ENCODE data around the gene DOK3.

The DOK3 gene

GRCh38 chr5:177509381-177509951, at the start of gene DOK3:
DOK3 (minus strand) TSS chr5:177509826; CDS start chr5:177509540, 286 bp downstream.
- Histone ChIP-seq H3K9me3 (ENCODE audit: control insufficient read depth, low read length) (no peaks in the 10 kb centered on the region), H3K4me3 (ENCODE audit: low read length) (no peak within 1 kb of the TSS), H3K36me3 (ENCODE audit: control insufficient read depth, insufficient read depth, low read length, severe bottlenecking) (peaks cover 44% of the 10 kb centered on the region), H3K9ac (ENCODE audit: low read length) (no peak within 1 kb of the TSS), H3K27me3 (replicated peaks; ENCODE audit: control insufficient read depth, insufficient read depth, low read length) (no peaks in the 10 kb centered on the region), H3K4me1 (ENCODE audit: control insufficient read depth, insufficient read depth, low read length) (peaks cover 3% of the 10 kb centered on the region)
- no peak for DNase-seq (ENCODE audit: low read depth)

- Histone ChIP-seq H3K9me3 (ENCODE audit: control insufficient read depth, low read length) (no peaks in the 10 kb centered on the region), H3K4me1 (ENCODE audit: control insufficient read depth, insufficient read depth, low read length) (peaks cover 14% of the 10 kb centered on the region), H3K9ac (ENCODE audit: low read length) (no peak overlapping the region), H3K27me3 (replicated peaks; ENCODE audit: control insufficient read depth, insufficient read depth, low read length) (no peaks in the 10 kb centered on the region), H3K36me3 (ENCODE audit: control insufficient read depth, insufficient read depth, low read length, severe bottlenecking) (no peaks in the 10 kb centered on the region), H3K4me3 (ENCODE audit: low read length) (no peak overlapping the region)
- no peak for DNase-seq (ENCODE audit: low read depth)
Observed at GRCh38 chr5:177557796-177558195, 48.2 kb upstream of the DOK3 start.

GRCh38 chr5:177557041-177557647, 47.5 kb upstream of the DOK3 start:
- no peaks in the 10 kb centered on the region for H3K27me3 ChIP-seq (replicated peaks; ENCODE audit: control insufficient read depth, insufficient read depth, low read length)
- no peak overlapping the region for H3K9ac ChIP-seq (ENCODE audit: low read length)
- H3K9me3 ChIP-seq (ENCODE audit: control insufficient read depth, low read length): no peaks in the 10 kb centered on the region
- no peak overlapping the region for H3K4me3 ChIP-seq (ENCODE audit: low read length)
- H3K4me1 ChIP-seq (ENCODE audit: control insufficient read depth, insufficient read depth, low read length): peaks cover 20% of the 10 kb centered on the region
- H3K36me3 ChIP-seq (ENCODE audit: control insufficient read depth, insufficient read depth, low read length, severe bottlenecking): peaks cover 2% of the 10 kb centered on the region
- no peak for DNase-seq (ENCODE audit: low read depth)

GRCh38 chr5:177555665-177556064, 46.0 kb upstream of the DOK3 start:
- Histone ChIP-seq H3K27me3 (replicated peaks; ENCODE audit: control insufficient read depth, insufficient read depth, low read length) (no peaks in the 10 kb centered on the region), H3K36me3 (ENCODE audit: control insufficient read depth, insufficient read depth, low read length, severe bottlenecking) (peaks cover 8% of the 10 kb centered on the region), H3K9ac (ENCODE audit: low read length) (no peak overlapping the region), H3K4me3 (ENCODE audit: low read length) (no peak overlapping the region), H3K9me3 (ENCODE audit: control insufficient read depth, low read length) (no peaks in the 10 kb centered on the region), H3K4me1 (ENCODE audit: control insufficient read depth, insufficient read depth, low read length) (peaks cover 29% of the 10 kb centered on the region)
- DNase-seq (ENCODE audit: low read depth): no peak

GRCh38 chr5:177555228-177555627, 45.6 kb upstream of the DOK3 start:
- H3K4me3 ChIP-seq (ENCODE audit: low read length): peak overlapping the region; percentile 85
- H3K4me1 ChIP-seq (ENCODE audit: control insufficient read depth, insufficient read depth, low read length): peaks cover 34% of the 10 kb centered on the region
- no peaks in the 10 kb centered on the region for H3K9me3 ChIP-seq (ENCODE audit: control insufficient read depth, low read length)
- DNase-seq (ENCODE audit: low read depth): no peak
- H3K27me3 ChIP-seq (replicated peaks; ENCODE audit: control insufficient read depth, insufficient read depth, low read length): no peaks in the 10 kb centered on the region
- peak overlapping the region; percentile 72 for H3K9ac ChIP-seq (ENCODE audit: low read length)
- peaks cover 8% of the 10 kb centered on the region for H3K36me3 ChIP-seq (ENCODE audit: control insufficient read depth, insufficient read depth, low read length, severe bottlenecking)

- H3K36me3 ChIP-seq (ENCODE audit: control insufficient read depth, insufficient read depth, low read length, severe bottlenecking): peaks cover 8% of the 10 kb centered on the region
- no peaks in the 10 kb centered on the region for H3K27me3 ChIP-seq (replicated peaks; ENCODE audit: control insufficient read depth, insufficient read depth, low read length)
- H3K9ac ChIP-seq (ENCODE audit: low read length): peak within 1 kb of the TSS; percentile 91
- peaks cover 37% of the 10 kb centered on the region for H3K4me1 ChIP-seq (ENCODE audit: control insufficient read depth, insufficient read depth, low read length)
- peak; percentile 96 for DNase-seq (ENCODE audit: low read depth)
- peak within 1 kb of the TSS; percentile 90 for H3K4me3 ChIP-seq (ENCODE audit: low read length)
- no peaks in the 10 kb centered on the region for H3K9me3 ChIP-seq (ENCODE audit: control insufficient read depth, low read length)
Observed at GRCh38 chr5:177554474-177555111, 45.0 kb upstream of the DOK3 start, which contains the start of gene FAM193B. FAM193B (minus strand) TSS chr5:177554563; CDS start chr5:177554458, 105 bp downstream.

GRCh38 chr5:177553671-177554429, 44.2 kb upstream of the DOK3 start:
- H3K27me3 ChIP-seq (replicated peaks; ENCODE audit: control insufficient read depth, insufficient read depth, low read length): no peaks in the 10 kb centered on the region
- H3K9me3 ChIP-seq (ENCODE audit: control insufficient read depth, low read length): no peaks in the 10 kb centered on the region
- H3K36me3 ChIP-seq (ENCODE audit: control insufficient read depth, insufficient read depth, low read length, severe bottlenecking): peaks cover 8% of the 10 kb centered on the region
- DNase-seq (ENCODE audit: low read depth): peak; percentile 53
- peak overlapping the region; percentile 90 for H3K4me3 ChIP-seq (ENCODE audit: low read length)
- peak overlapping the region; percentile 91 for H3K9ac ChIP-seq (ENCODE audit: low read length)
- peaks cover 38% of the 10 kb centered on the region for H3K4me1 ChIP-seq (ENCODE audit: control insufficient read depth, insufficient read depth, low read length)

GRCh38 chr5:177552839-177553455, 43.3 kb upstream of the DOK3 start:
- H3K4me1 ChIP-seq (ENCODE audit: control insufficient read depth, insufficient read depth, low read length): peaks cover 46% of the 10 kb centered on the region
- DNase-seq (ENCODE audit: low read depth): peak; percentile 44

GRCh38 chr5:177550122-177550521, 40.5 kb upstream of the DOK3 start:
- no peak for DNase-seq (ENCODE audit: low read depth)

More at GRCh38 chr5:177552839-177553455, 43.3 kb upstream of the DOK3 start:
- Histone ChIP-seq H3K36me3 (ENCODE audit: control insufficient read depth, insufficient read depth, low read length, severe bottlenecking) (peaks cover 8% of the 10 kb centered on the region), H3K4me3 (ENCODE audit: low read length) (peak overlapping the region; percentile 90), H3K9me3 (ENCODE audit: control insufficient read depth, low read length) (no peaks in the 10 kb centered on the region), H3K9ac (ENCODE audit: low read length) (peak overlapping the region; percentile 91), H3K27me3 (replicated peaks; ENCODE audit: control insufficient read depth, insufficient read depth, low read length) (no peaks in the 10 kb centered on the region)

GRCh38 chr5:177548495-177548894, 38.9 kb upstream of the DOK3 start:
- H3K4me3 ChIP-seq (ENCODE audit: low read length): no peak overlapping the region
- peaks cover 8% of the 10 kb centered on the region for H3K36me3 ChIP-seq (ENCODE audit: control insufficient read depth, insufficient read depth, low read length, severe bottlenecking)
- H3K9ac ChIP-seq (ENCODE audit: low read length): no peak overlapping the region
- H3K9me3 ChIP-seq (ENCODE audit: control insufficient read depth, low read length): no peaks in the 10 kb centered on the region
- DNase-seq (ENCODE audit: low read depth): no peak
- H3K27me3 ChIP-seq (replicated peaks; ENCODE audit: control insufficient read depth, insufficient read depth, low read length): no peaks in the 10 kb centered on the region
- H3K4me1 ChIP-seq (ENCODE audit: control insufficient read depth, insufficient read depth, low read length): peaks cover 79% of the 10 kb centered on the region

More at GRCh38 chr5:177550122-177550521, 40.5 kb upstream of the DOK3 start:
- Histone ChIP-seq H3K9me3 (ENCODE audit: control insufficient read depth, low read length) (no peaks in the 10 kb centered on the region), H3K4me1 (ENCODE audit: control insufficient read depth, insufficient read depth, low read length) (peaks cover 68% of the 10 kb centered on the region), H3K27me3 (replicated peaks; ENCODE audit: control insufficient read depth, insufficient read depth, low read length) (no peaks in the 10 kb centered on the region), H3K4me3 (ENCODE audit: low read length) (no peak overlapping the region), H3K36me3 (ENCODE audit: control insufficient read depth, insufficient read depth, low read length, severe bottlenecking) (peaks cover 8% of the 10 kb centered on the region), H3K9ac (ENCODE audit: low read length) (no peak overlapping the region)

All from adipocyte (in vitro differentiated cells).